Prostate gland (tissue), 2 donors: ENCODE results near the gene HIBCH. TPM values are rescaled to one million over a fixed set of nuclear protein-coding genes. Genes with fewer than 3 reads are reported as not detected.
A peak's percentile ranks its signal among the peaks of the same experiment; 100 is the strongest.

Experiments used
- DNase-seq: peaks from one replicate; pipeline ENCODE4 v3.0.0-alpha.2; 2019; ENCODE audit warnings: low spot score
- H3K27ac ChIP-seq, 2 donors: fragments of 200-600 bp; sonication (generic); 2 replicates each; pipeline ENCODE4 v1.5.1; 2017 to 2019
- H3K27me3 ChIP-seq: fragments of 200-600 bp; sonication (generic); replicated peaks from 2 replicates; pipeline ENCODE4 v1.5.1; 2019; ENCODE audit not compliant: insufficient read depth
- H3K36me3 ChIP-seq, 2 donors: fragments of 200-600 bp; sonication (generic); 1 replicate in 1 of 2; 2 replicates in 1 of 2; pipeline versions ENCODE4 v1.5.1 to v1.8.1; 2017 to 2019
- H3K4me1 ChIP-seq: fragments of 200-600 bp; sonication (generic); replicated peaks from 2 replicates; pipeline ENCODE4 v1.5.1; 2019
- H3K4me3 ChIP-seq, 2 donors: fragments of 200-600 bp; sonication (generic); 2 replicates each; pipeline ENCODE4 v1.5.1; 2017 to 2019
- H3K9me3 ChIP-seq: fragments of 200-600 bp; sonication (generic); 2 replicates; pipeline ENCODE4 v1.5.1; 2017
- POLR2A ChIP-seq: fragments of 450-650 bp; IDR thresholded peaks from one replicate; pipeline ENCODE4 v1.6.1; 2016; ENCODE audit warnings: antibody characterized with exemption, mild to moderate bottlenecking
- POLR2AphosphoS5 ChIP-seq: sonication (generic); formaldehyde crosslinking; IDR thresholded peaks from one replicate; pipeline ENCODE4 v1.6.1; 2017; ENCODE audit warnings: antibody characterized with exemption
- WGBS: methylation state at CpG from one replicate; pipeline ENCODE4 v1.1.5; 2018; 5-methylcytosine and 5-hydroxymethylcytosine counted together
- intact Hi-C: fragments of 100-400 bp; cut with DNase I; formaldehyde crosslinking; loops from one replicate; pipeline ENCODE4 v1.14.2; 2022
- total RNA-seq, 2 donors: library from RNA; depleted of rRNA; stranded (reverse); fragments of >200 nt; gene quantifications; one replicate each; pipeline ENCODE4 v1.1.0, GENCODE V29; 2016
- TF ChIP-seq, protein P1 (sequence below), 4 experiments: fragments of 200-600 bp in 2 of 4; fragments of 450-650 bp in 2 of 4; sonication (generic) in 2 of 4; IDR thresholded peaks; 1 replicate in 3 of 4; 2 replicates in 1 of 4; pipeline ENCODE4 v1.5.1; 2016 to 2019; ENCODE audit warnings: antibody characterized with exemption in 4 of 4, mild to moderate bottlenecking in 2 of 4, moderate library complexity in 2 of 4

The HIBCH gene, protein sequence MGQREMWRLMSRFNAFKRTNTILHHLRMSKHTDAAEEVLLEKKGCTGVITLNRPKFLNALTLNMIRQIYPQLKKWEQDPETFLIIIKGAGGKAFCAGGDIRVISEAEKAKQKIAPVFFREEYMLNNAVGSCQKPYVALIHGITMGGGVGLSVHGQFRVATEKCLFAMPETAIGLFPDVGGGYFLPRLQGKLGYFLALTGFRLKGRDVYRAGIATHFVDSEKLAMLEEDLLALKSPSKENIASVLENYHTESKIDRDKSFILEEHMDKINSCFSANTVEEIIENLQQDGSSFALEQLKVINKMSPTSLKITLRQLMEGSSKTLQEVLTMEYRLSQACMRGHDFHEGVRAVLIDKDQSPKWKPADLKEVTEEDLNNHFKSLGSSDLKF
- 10 to 100 TPM; 25.3 to 27.8 TPM for total RNA-seq

DNA sequence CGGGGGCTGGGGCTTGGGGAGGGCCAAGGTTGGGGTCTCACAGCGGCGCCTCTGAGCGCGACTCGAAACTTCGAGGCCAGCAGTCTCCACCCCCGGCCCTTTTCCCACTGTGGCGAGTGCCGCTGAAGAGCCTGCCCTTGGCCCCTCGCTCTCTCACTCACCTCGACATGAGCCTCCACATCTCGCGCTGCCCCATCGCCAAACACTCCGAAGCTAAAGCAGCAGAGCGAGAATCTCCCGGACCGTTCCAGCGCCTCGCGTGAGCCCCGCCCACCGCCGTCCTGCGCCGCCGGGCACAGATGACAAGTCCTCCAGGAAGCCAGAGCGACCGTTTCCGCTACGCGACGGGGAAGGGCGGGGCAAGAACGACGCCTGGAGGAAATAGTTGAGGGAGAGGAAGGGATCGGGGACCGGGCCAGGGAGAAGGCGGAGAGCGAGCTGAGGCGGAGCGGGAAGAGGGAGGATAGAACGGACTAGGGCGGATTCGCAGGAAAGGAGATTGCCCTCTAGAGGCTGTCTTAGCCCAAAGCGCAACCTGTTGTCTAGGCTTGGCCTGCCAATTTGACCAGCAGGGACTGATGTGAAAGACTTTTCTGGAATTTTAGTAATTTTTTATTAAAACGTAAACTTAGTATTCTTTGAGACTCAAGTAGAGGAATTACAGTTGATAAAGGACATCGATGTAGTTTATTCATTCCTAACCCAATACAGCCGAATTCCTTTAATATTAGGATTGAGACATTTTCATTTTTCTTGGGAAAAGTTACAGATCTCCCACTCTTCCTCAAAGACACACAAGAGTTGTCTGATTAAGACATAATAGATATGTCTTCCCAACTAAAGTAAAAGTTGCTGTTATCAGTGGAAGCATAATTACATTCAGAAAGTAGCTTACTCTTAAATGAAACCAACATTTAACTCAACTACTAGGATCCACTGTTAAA lies at the start of gene HIBCH:
TSS of gene HIBCH (minus strand) at position 272 of the 944 bp plus-strand sequence. CDS start at position 196, 76 bp downstream.
- Histone ChIP-seq H3K9me3 (no peaks in the 10 kb centered on the region), H3K4me1 (no peaks in the 10 kb centered on the region), H3K36me3 (no peaks in the 10 kb centered on the region), H3K27me3 (no peaks in the 10 kb centered on the region), H3K4me3 (peak within 1 kb of the TSS; percentile 64 to 67), H3K27ac (peak within 1 kb of the TSS; percentile 93 to 95)
- TF ChIP-seq POLR2A: peak; percentile 89
- TF ChIP-seq POLR2AphosphoS5: peak; percentile 100
- TF ChIP-seq, protein P1, sequence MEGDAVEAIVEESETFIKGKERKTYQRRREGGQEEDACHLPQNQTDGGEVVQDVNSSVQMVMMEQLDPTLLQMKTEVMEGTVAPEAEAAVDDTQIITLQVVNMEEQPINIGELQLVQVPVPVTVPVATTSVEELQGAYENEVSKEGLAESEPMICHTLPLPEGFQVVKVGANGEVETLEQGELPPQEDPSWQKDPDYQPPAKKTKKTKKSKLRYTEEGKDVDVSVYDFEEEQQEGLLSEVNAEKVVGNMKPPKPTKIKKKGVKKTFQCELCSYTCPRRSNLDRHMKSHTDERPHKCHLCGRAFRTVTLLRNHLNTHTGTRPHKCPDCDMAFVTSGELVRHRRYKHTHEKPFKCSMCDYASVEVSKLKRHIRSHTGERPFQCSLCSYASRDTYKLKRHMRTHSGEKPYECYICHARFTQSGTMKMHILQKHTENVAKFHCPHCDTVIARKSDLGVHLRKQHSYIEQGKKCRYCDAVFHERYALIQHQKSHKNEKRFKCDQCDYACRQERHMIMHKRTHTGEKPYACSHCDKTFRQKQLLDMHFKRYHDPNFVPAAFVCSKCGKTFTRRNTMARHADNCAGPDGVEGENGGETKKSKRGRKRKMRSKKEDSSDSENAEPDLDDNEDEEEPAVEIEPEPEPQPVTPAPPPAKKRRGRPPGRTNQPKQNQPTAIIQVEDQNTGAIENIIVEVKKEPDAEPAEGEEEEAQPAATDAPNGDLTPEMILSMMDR (IDR thresholded peaks at IDR 0.05): peak; percentile 47 to 86 (median 78)
- WGBS: 1% methylated on average over 50 of the region's 50 CpGs
- intact Hi-C loops: loop anchor here (1.0 to 10.0 kb wide), 3 partner anchors 139 to 535 kb away; partner anchors contain the start of genes ORMDL1 and PMS1
- peak; percentile 99 for DNase-seq

DNA sequence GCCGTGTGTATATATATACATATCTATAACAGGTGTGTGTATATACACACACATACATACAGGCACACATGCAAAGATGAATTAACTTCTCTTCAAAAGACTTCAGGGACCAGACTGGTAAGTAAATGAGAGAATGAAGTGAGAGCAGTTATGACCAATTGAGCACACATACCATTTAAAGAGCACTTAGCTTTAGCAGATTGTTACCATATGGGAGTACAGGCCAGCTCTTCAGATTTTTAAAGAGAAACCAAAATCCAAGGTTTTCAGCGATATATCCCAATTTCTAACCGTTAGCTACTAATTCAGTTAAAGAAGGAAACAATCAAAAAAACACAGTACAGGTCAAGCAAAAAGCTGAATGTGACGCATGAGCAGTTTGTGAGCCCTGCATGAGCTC lies 47.5 kb upstream of the HIBCH start:
- Histone ChIP-seq H3K27ac (no peak overlapping the region), H3K36me3 (no peaks in the 10 kb centered on the region), H3K4me1 (no peaks in the 10 kb centered on the region), H3K4me3 (no peak overlapping the region), H3K9me3 (no peaks in the 10 kb centered on the region), H3K27me3 (no peaks in the 10 kb centered on the region)
- no peak for DNase-seq
- intact Hi-C loops: no loop called here
- TF ChIP-seq POLR2A (no peak), POLR2AphosphoS5 (no peak)
- TF ChIP-seq, protein P1 (IDR thresholded peaks at IDR 0.05): no peak
- 98% methylated on average over 4 of the region's 4 CpGs for whole genome bisulfite sequencing

DNA sequence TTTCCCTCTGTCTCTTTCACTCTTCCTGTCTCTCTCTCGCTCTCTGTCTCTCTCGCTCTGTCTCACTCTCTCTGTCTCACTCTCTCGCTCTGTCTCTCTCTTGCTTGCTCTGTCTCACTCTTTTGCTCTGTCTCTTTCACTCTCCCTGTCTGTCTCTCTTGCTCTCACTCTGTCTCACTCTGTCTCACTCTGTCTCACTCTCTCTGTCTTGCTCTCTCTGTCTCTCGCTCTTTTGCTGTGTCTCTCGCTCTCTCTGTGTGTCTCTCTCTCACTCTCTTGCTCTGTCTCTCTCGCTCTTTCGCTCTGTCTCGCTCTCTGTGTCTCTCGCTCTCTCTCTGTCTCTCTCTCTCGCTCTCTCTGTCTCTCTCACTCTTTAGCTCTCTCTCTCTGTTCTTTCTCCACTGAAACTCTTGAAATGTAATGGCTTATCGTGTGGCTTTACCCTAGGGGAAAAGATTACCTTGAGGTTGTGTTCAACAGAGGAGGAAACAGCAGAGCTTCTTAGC lies 46.7 kb upstream of the HIBCH start:
- Histone ChIP-seq H3K9me3 (no peaks in the 10 kb centered on the region), H3K36me3 (no peaks in the 10 kb centered on the region), H3K4me1 (no peaks in the 10 kb centered on the region), H3K4me3 (no peak overlapping the region), H3K27me3 (no peaks in the 10 kb centered on the region), H3K27ac (no peak overlapping the region)
- TF ChIP-seq, protein P1 (IDR thresholded peaks at IDR 0.05): no peak
- TF ChIP-seq POLR2A: no peak
- TF ChIP-seq POLR2AphosphoS5: no peak
- no peak for DNase-seq
- 96% methylated on average over 11 of the region's 11 CpGs for WGBS
- intact Hi-C loops: no loop called here

DNA sequence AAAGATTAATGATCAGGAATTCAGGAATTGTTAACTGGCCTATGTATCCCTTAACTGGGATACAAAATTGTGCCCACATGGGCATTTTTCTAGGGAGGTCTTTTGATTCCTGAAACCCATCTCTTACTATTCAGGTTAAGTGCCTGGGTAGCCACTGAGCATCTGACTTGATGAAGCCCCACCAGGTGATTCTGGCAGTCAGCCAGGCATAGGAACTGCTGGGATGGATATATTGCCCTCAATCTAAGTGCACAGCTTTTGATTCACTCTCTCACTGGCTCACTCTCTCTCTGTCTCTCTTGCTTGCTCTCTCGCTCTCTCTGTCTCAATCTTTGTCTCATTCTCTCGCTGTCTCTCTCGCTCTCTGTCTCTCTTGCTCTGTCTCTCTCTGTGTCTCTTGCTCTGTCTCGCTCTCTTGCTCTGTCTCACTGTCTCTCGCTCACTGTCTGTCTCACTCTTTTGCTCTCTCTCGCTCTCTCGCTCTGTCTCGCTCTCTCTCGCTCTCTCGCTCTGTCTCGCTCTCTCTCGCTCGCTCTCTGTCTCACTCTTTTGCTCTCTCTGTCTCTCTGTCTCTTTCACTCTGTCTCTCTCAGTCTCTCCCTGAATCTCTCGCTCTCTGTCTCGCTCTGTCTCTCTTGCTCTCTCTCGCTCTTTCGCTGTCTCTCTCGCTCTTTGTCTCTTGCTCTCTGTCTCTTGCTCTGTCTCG lies 46.0 kb upstream of the HIBCH start:
- intact Hi-C loops: no loop called here
- Histone ChIP-seq H3K27me3 (no peaks in the 10 kb centered on the region), H3K36me3 (no peaks in the 10 kb centered on the region), H3K4me1 (no peaks in the 10 kb centered on the region), H3K4me3 (no peak overlapping the region), H3K9me3 (no peaks in the 10 kb centered on the region), H3K27ac (no peak overlapping the region)
- DNase-seq: no peak
- no peak for TF ChIP-seq POLR2AphosphoS5
- no peak for TF ChIP-seq POLR2A
- TF ChIP-seq, protein P1 (IDR thresholded peaks at IDR 0.05): no peak
- whole genome bisulfite sequencing: 95% methylated on average over 19 of the region's 19 CpGs
